Activated CD4-positive, alpha-beta T cell treated with anti-CD3 and anti-CD28 coated beads for 36 hours (primary cell): ENCODE measurements around the gene ARPP21. TPM values are rescaled to one million over a fixed set of nuclear protein-coding genes. Genes with fewer than 3 reads are reported as not detected.
"Not testable (repeated sequence)": the region's sequence is repeated elsewhere in the genome, so short reads cannot be mapped to it uniquely, and the experiment has no call there.

Experiments
- ATAC-seq: fragments of 200-7000 bp; cut with Tn5 transposase; one replicate; pipeline ENCODE4 v1.10.0; 2021; ENCODE audit warnings: mild to moderate bottlenecking, moderate library complexity
- CTCF ChIA-PET: fragments of 350-600 bp; sonication (Branson Sonifier 250); formaldehyde crosslinking; loops from one replicate; lab custom pipeline; 2021; ENCODE audit warnings: antibody characterized with exemption; lab: Charles Lee
- POLR2A ChIA-PET: fragments of 350-600 bp; sonication (Branson Sonifier 250); formaldehyde crosslinking; loops from one replicate; lab custom pipeline; 2021; ENCODE audit warnings: antibody characterized with exemption, inconsistent platforms; lab: Charles Lee
- DNase-seq: peaks from one replicate; pipeline ENCODE4 v3.0.0-alpha.2; 2020
- H3K27ac Mint-ChIP-seq: one replicate; pipeline ENCODE4 v1.8.0; 2021; ENCODE audit warnings: mixed read lengths
- H3K27me3 Mint-ChIP-seq: one replicate; pipeline ENCODE4 v1.8.0; 2021; ENCODE audit warnings: mixed read lengths
- H3K36me3 Mint-ChIP-seq: one replicate; pipeline ENCODE4 v1.8.0; 2021; ENCODE audit warnings: low read depth, mixed read lengths
- H3K4me1 Mint-ChIP-seq: one replicate; pipeline ENCODE4 v1.8.0; 2021; ENCODE audit warnings: mixed read lengths
- H3K4me3 Mint-ChIP-seq: one replicate; pipeline ENCODE4 v1.8.0; 2021; ENCODE audit warnings: mild to moderate bottlenecking, moderate library complexity, mixed read lengths
- H3K9me3 Mint-ChIP-seq: one replicate; pipeline ENCODE4 v1.8.0; 2021; ENCODE audit warnings: low read depth, mixed read lengths
- intact Hi-C, 2 experiments: fragments of 100-400 bp; cut with DNase I in 1 of 2; cut with micrococcal nuclease in 1 of 2; formaldehyde crosslinking; loops; one replicate each; pipeline versions ENCODE4 v1.14.2 to v1.15.1; 2022 to 2024; cut with DNase I, micrococcal nuclease
- microRNA-seq: library from miRNA; unstranded; fragments of <30 nt; microRNA quantifications from one replicate; pipeline ENCODE4 v1.2.0, GENCODE V29; 2021; ENCODE audit warnings: borderline replicate concordance
- total RNA-seq, 2 experiments: library from RNA; stranded (reverse); gene quantifications; one replicate each; pipeline ENCODE4 v1.2.3, GENCODE V29; 2021

ARPP21 gene
- total RNA-seq, 2 experiments from 2014 or later: not detected

DNA sequence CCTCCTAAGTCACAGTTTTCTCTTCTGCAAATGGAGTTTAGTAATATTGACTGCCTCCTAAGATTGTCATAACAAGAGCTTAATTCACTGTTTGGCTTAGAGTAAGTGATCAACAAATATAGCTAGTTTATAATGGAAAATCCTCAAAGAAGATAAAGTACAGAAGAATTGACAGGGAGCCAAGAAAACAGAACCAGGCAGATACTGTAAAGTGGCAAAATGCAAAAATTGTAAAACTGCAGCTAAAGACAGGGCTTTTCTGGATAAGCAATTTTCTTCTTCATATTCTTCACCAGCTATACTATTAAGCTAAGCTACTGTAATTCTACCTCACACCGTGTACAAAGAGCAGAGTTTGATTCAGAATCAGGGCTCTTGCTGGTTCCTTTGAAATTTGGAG, 148.6 kb downstream of the ARPP21 start:
- ChIA-PET CTCF (interaction anchor here (1.3 kb wide), 1 partner anchor 9 kb away, joined by 3 read pairs; no protein-coding TSS in a partner anchor), POLR2A (no interaction called here)
- H3K27ac Mint-ChIP-seq: no peak overlapping the region
- no peaks in the 10 kb centered on the region for H3K27me3 Mint-ChIP-seq
- H3K36me3 Mint-ChIP-seq: no peaks in the 10 kb centered on the region
- H3K4me3 Mint-ChIP-seq: no peak overlapping the region
- no peak for DNase-seq
- intact Hi-C loops: no loop called here
- no peaks in the 10 kb centered on the region for H3K4me1 Mint-ChIP-seq
- no peak for ATAC-seq
- H3K9me3 Mint-ChIP-seq: no peaks in the 10 kb centered on the region

DNA sequence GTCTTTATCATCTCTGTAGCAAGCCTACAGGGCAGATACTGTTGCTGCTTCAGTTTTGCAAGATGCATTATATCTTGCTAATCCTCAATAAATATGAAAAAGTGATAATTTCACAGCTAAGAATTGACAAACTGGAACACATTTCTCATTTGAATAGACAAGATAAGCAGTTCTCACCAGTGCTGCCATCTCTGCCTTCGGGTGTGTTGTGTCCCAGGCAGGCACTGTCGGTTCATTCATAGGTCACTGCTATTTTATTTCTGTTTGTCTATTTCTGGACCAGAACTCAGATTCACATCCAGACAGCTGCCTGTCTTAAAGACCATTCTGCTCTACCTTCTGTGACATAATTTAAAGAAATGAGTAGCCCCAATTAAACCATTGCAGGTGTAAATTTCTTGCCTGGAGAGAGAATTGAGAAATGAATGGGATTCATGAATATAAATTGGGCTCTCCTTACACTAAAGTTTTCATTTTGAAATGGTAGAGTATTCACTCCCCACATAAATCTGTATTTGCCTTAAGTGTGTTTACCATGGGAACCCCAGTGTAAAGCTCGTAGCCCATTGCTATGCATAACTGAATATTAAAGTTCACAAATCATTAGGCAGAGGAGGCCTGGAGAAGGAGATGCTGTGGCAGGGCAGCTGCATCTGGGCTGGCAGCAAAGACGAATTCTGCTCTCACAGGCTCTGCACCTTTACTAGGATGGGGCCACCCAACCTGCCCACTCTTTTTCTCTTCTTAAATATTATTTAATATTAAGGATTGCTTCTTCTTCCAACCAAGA, 149.9 kb downstream of the ARPP21 start:
- Mint-ChIP-seq H3K4me1 (no peaks in the 10 kb centered on the region), H3K9me3 (no peaks in the 10 kb centered on the region), H3K27ac (no peak overlapping the region), H3K4me3 (no peak overlapping the region), H3K27me3 (no peaks in the 10 kb centered on the region), H3K36me3 (no peaks in the 10 kb centered on the region)
- intact Hi-C loops: no loop called here
- CTCF ChIA-PET: no interaction called here
- ATAC-seq (no peak), DNase-seq (no peak)
- POLR2A ChIA-PET: no interaction called here

DNA sequence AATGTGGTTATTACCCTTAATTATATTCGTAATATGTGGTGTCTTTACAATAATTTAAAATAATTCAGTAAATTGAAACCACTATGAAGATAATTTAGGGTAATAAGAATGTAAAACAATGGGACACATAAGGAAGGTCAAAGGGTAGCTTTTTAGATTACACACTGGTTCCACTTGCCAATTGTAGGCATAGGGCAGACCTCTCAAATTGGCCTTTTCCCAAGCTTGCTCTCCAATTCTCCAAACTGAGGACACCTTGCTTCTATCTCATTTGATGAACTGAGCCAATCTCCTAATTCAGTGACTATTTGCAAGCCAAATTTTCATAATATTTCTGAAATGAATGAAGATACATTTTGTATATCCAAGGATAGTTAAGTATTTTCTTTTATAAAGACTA, 151.4 kb downstream of the ARPP21 start:
- Mint-ChIP-seq H3K27ac (no peak overlapping the region), H3K4me1 (no peaks in the 10 kb centered on the region), H3K9me3 (no peaks in the 10 kb centered on the region), H3K4me3 (no peak overlapping the region), H3K27me3 (no peaks in the 10 kb centered on the region), H3K36me3 (no peaks in the 10 kb centered on the region)
- intact Hi-C loops: no loop called here
- POLR2A ChIA-PET: no interaction called here
- DNase-seq (no peak), ATAC-seq (no peak)
- CTCF ChIA-PET: no interaction called here

DNA sequence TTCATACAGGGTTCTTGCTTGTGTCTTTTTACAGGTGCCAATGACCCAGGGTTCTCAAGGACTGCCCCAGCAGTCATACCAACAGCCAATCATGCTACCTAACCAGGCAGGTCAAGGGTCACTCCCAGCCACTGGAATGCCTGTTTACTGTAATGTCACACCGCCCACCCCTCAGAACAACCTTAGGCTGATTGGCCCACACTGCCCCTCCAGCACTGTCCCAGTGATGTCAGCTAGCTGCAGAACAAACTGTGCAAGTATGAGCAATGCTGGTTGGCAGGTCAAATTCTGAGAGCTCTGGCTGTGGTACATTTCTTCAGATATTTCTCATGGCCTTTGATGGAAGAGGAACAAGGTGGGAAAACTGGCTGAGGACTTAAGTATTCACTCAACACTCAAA, 154.3 kb downstream of the ARPP21 start:
- ChIA-PET POLR2A (no interaction called here), CTCF (no interaction called here)
- ATAC-seq (no peak), DNase-seq (no peak)
- Mint-ChIP-seq H3K9me3 (no peaks in the 10 kb centered on the region), H3K4me1 (no peaks in the 10 kb centered on the region), H3K4me3 (no peak overlapping the region), H3K36me3 (no peaks in the 10 kb centered on the region), H3K27me3 (no peaks in the 10 kb centered on the region), H3K27ac (no peak overlapping the region)
- intact Hi-C loops: no loop called here

DNA sequence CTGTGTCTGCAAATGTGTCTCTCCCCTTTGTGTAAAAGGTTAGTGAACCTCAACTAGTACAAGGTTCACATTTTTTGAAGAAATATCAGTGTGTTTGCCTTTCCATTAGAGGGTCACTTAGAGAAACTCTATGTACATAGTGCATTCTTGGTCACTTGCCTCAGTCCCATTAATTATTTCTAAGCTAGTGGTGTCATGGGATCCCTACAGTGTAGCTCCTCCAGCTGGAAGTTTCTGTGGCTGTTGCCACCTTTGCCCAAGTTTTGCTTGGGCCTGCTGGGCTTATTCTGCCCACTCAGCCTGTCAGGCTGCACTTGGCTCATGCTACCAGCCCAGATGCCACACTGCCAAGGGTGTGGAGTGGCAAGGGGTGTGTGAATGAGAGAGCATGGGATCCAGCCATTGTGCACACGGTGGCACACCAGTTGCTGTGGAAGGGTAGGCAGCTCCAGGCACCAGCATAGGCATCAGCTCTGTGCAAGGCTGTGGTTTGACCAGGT, 161.7 kb downstream of the ARPP21 start:
- Mint-ChIP-seq H3K27ac (no peak overlapping the region), H3K9me3 (no peaks in the 10 kb centered on the region), H3K4me1 (no peaks in the 10 kb centered on the region), H3K36me3 (no peaks in the 10 kb centered on the region), H3K4me3 (no peak overlapping the region), H3K27me3 (no peaks in the 10 kb centered on the region)
- no peak for ATAC-seq
- intact Hi-C loops: no loop called here
- CTCF ChIA-PET: interaction anchor here (0.7 kb wide), 1 partner anchor 280 kb away, joined by 3 read pairs; no protein-coding TSS in a partner anchor
- POLR2A ChIA-PET: no interaction called here
- DNase-seq: no peak

DNA sequence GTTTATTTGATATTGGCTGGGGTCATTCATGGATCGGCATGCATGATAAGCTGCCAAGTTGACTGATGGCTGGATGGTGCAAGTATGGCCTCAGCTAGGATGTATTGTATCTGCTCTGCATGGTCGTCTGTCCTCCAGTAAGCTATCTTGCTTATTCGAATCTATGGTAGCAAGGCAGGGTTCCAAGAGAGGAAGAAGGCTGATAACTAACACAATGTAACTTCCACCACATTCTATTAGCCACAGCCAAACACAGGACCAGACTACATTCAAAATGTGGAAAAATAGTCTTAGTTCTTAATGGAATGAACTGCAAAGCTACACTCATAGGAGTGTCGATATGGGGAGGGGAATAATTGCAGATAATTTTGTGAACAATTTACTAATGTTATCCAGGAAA, 175.2 kb downstream of the ARPP21 start:
- Mint-ChIP-seq H3K27me3 (no peaks in the 10 kb centered on the region), H3K4me3 (no peak overlapping the region), H3K36me3 (no peaks in the 10 kb centered on the region), H3K27ac (no peak overlapping the region), H3K4me1 (no peaks in the 10 kb centered on the region), H3K9me3 (peaks cover 4% of the 10 kb centered on the region)
- intact Hi-C loops: no loop called here
- ChIA-PET POLR2A (no interaction called here), CTCF (no interaction called here)
- ATAC-seq: no peak
- DNase-seq: no peak

DNA sequence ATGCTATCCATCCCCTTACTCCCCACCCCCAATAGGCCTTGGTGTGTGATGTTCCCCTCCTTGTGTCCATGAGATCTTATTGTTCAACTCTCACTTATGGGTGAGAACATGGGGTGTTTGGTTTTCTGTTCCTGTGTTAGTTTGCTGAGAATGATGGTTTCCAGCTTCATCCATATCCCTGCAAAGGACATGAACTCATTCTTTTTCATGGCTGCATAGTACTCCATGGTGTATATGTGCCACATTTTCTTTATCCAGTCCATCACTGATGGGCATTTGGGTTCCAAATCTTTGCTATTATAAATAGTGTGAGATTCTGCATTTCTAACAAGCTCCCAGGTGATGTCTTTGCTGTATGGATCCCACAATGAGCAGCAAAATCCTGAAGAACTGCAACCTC, 176.5 kb downstream of the ARPP21 start:
- DNase-seq, POLR2A ChIA-PET, H3K27me3 Mint-ChIP-seq, H3K27ac Mint-ChIP-seq, H3K4me1 Mint-ChIP-seq, ATAC-seq, H3K36me3 Mint-ChIP-seq, H3K9me3 Mint-ChIP-seq, intact Hi-C loops, H3K4me3 Mint-ChIP-seq: not testable (repeated sequence)
- CTCF ChIA-PET: interaction anchor here (0.6 kb wide), 1 partner anchor 15 kb away, joined by 3 read pairs; no protein-coding TSS in a partner anchor

DNA sequence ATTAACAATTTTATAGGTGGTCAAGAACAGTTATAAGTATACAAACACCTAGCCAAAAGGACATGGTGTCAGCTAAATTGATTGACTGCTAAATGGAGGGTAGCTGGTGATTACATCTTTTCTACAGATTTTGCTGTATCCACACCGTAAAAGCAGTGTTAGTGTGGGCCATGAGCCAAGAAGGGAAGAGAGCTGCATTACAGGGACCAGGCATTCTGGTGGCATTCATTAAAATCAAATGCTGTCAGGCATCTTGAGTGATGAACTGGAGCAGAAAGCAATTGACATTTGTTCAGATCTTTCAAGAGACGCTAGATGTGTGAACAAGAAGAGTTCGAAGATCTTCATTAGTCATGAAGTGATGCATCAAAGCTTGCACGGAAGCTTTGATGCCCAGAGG, 177.9 kb downstream of the ARPP21 start:
- ATAC-seq: no peak
- CTCF ChIA-PET: no interaction called here
- H3K4me3 Mint-ChIP-seq: no peak overlapping the region

DNA sequence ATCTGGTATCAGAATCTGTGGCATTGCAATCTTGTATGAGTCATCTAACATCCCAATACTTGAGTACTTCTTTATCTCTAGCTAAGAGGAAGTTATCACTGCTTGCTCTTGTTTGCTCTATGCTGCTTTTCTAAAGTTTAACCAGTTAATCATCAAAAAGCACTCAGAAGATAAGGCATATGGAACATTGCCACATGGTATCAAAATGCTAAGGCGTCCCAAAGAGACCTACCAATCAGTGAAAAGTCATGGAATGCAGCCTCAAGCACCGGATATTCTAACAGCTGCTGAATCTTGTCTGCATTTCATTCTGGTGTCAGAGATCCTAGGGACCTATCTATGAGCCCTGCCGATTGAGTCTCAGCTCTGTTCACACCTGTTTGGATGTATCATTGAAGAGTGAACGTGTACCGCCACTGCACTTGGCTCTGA, 192.8 kb downstream of the ARPP21 start:
- CTCF ChIA-PET: no interaction called here
- H3K9me3 Mint-ChIP-seq: no peaks in the 10 kb centered on the region
- DNase-seq: no peak
- no peak overlapping the region for H3K4me3 Mint-ChIP-seq
- ATAC-seq: no peak
- no peaks in the 10 kb centered on the region for H3K36me3 Mint-ChIP-seq
- H3K27me3 Mint-ChIP-seq: no peaks in the 10 kb centered on the region
- H3K4me1 Mint-ChIP-seq: no peaks in the 10 kb centered on the region
- H3K27ac Mint-ChIP-seq: no peak overlapping the region
- intact Hi-C loops: no loop called here
- POLR2A ChIA-PET: no interaction called here

More for the DNA sequence above, 177.9 kb downstream of the ARPP21 start:
- Mint-ChIP-seq H3K9me3 (peaks cover 4% of the 10 kb centered on the region), H3K27ac (no peak overlapping the region), H3K4me1 (no peaks in the 10 kb centered on the region), H3K36me3 (no peaks in the 10 kb centered on the region), H3K27me3 (no peaks in the 10 kb centered on the region)
- POLR2A ChIA-PET: no interaction called here
- intact Hi-C loops: no loop called here
- no peak for DNase-seq

Small RNA genes within 50 kb of the gene (microRNA-seq; reads per million reads assigned to microRNA genes)
- gene MIR128-2: not detected
